GM12878 (cell line): Measurements from ENCODE around the gene SPN. TPM values are rescaled to one million over a fixed set of nuclear protein-coding genes. Genes with fewer than 3 reads are reported as not detected.

Source experiments
- MEF2A ChIP-seq: IDR thresholded peaks from 2 replicates; pipeline ENCODE4 v1.6.1; 2011; ENCODE audit warnings: low read depth, mild to moderate bottlenecking, low read length, moderate library complexity; ENCODE audit not compliant: insufficient read depth
- MEF2B ChIP-seq: fragments of 450-650 bp; IDR thresholded peaks from 2 replicates; pipeline ENCODE4 v1.6.1; 2018; ENCODE audit warnings: mild to moderate bottlenecking, moderate library complexity; ENCODE audit not compliant: partially characterized antibody, poor library complexity, severe bottlenecking
- STAT1 ChIP-seq: fragments of 450-650 bp; conservative IDR thresholded peaks from 2 replicates; pipeline ENCODE4 v1.6.1; 2014; ENCODE audit warnings: antibody characterized with exemption, mild to moderate bottlenecking
- TBL1XR1 ChIP-seq: IDR thresholded peaks from 2 replicates; pipeline ENCODE4 v1.6.1; 2012; ENCODE audit warnings: low read depth, low read length, improper control_type of control experiment
- ZNF274 ChIP-seq: IDR thresholded peaks from one replicate; pipeline ENCODE4 v1.8.0; 2011; ENCODE audit not compliant: insufficient read length, insufficient read depth
- polyA plus RNA-seq, 11 experiments: library from polyadenylated mRNA; depleted of rRNA in 4 of 11; unstranded in 6 of 11; stranded (reverse) in 5 of 11; fragments of >200 nt; fragmentation: Nextera tagmentation in 4 of 11; fragmentation: Illumina TruSeq in 1 of 11; extraction: Ambion mirVana in 4 of 11; extraction: Trizol in 1 of 11; gene quantifications; 1 replicate in 1 of 11; 2 replicates in 10 of 11; pipeline versions ENCODE4 v1.2.1 to v1.2.3, GENCODE V29; 2011 to 2016; ENCODE audit warnings: inconsistent platforms in 2 of 11, missing spikeins in 2 of 11, low read depth in 1 of 11
- total RNA-seq, 4 experiments: library from RNA; depleted of rRNA in 3 of 4; stranded (reverse); fragments of >200 nt in 3 of 4; fragmentation: Illumina TruSeq in 1 of 4; extraction: Trizol in 1 of 4; gene quantifications; 2 replicates each; pipeline versions ENCODE4 v1.2.1 to v1.2.3, GENCODE V29; 2013 to 2021
- TF ChIP-seq, protein P1 (sequence below): fragments of 450-650 bp; IDR thresholded peaks from 2 replicates; pipeline ENCODE4 v1.6.1; 2017; ENCODE audit warnings: low read depth, mild to moderate bottlenecking, moderate library complexity
- TF ChIP-seq, protein P2 (sequence below): fragments of 450-650 bp; IDR thresholded peaks from 2 replicates; pipeline ENCODE4 v1.6.1; 2017; ENCODE audit warnings: mild to moderate bottlenecking, low read depth, inconsistent platforms; ENCODE audit not compliant: poor library complexity, severe bottlenecking
- TF ChIP-seq, protein P3 (sequence below): fragments of 450-650 bp; IDR thresholded peaks from 2 replicates; pipeline ENCODE4 v1.6.1; 2017; ENCODE audit warnings: mild to moderate bottlenecking, moderate library complexity

Gene SPN
- total and polyA plus RNA-seq, 10 of the 15 experiments (the other 5 are each of a cell fraction or from before 2014, with no cell fraction given): 16.2 to 173 (median 92.7) TPM

DNA sequence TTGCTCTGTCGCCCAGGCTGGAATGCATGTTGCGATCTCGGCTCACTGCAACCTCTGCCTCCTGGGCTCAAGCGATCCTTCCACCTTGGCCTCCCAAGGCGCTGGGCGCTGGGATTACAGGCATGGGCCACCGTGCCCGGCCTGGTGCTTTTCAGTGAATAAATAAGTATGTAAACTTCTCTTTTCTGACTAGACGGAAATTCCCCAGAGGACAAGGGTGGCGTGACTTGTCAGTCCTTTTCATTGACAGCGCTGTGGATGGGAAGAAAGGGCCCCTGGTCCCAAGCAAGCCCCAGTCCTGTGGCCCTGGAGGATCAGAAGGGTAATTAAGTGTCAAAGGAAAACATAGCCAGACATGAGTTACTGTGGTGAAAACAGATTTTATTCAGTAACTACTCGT, 9.6 kb upstream of the SPN start (continued):
- TF ChIP-seq, protein P1, sequence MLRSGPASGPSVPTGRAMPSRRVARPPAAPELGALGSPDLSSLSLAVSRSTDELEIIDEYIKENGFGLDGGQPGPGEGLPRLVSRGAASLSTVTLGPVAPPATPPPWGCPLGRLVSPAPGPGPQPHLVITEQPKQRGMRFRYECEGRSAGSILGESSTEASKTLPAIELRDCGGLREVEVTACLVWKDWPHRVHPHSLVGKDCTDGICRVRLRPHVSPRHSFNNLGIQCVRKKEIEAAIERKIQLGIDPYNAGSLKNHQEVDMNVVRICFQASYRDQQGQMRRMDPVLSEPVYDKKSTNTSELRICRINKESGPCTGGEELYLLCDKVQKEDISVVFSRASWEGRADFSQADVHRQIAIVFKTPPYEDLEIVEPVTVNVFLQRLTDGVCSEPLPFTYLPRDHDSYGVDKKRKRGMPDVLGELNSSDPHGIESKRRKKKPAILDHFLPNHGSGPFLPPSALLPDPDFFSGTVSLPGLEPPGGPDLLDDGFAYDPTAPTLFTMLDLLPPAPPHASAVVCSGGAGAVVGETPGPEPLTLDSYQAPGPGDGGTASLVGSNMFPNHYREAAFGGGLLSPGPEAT: peak; percentile 89
- TF ChIP-seq TBL1XR1 (no peak), STAT1 (no peak), MEF2B (peak; percentile 94), ZNF274 (no peak), MEF2A (no peak)
- TF ChIP-seq, protein P2, sequence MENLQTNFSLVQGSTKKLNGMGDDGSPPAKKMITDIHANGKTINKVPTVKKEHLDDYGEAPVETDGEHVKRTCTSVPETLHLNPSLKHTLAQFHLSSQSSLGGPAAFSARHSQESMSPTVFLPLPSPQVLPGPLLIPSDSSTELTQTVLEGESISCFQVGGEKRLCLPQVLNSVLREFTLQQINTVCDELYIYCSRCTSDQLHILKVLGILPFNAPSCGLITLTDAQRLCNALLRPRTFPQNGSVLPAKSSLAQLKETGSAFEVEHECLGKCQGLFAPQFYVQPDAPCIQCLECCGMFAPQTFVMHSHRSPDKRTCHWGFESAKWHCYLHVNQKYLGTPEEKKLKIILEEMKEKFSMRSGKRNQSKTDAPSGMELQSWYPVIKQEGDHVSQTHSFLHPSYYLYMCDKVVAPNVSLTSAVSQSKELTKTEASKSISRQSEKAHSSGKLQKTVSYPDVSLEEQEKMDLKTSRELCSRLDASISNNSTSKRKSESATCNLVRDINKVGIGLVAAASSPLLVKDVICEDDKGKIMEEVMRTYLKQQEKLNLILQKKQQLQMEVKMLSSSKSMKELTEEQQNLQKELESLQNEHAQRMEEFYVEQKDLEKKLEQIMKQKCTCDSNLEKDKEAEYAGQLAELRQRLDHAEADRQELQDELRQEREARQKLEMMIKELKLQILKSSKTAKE: peak; percentile 70
- TF ChIP-seq, protein P3, sequence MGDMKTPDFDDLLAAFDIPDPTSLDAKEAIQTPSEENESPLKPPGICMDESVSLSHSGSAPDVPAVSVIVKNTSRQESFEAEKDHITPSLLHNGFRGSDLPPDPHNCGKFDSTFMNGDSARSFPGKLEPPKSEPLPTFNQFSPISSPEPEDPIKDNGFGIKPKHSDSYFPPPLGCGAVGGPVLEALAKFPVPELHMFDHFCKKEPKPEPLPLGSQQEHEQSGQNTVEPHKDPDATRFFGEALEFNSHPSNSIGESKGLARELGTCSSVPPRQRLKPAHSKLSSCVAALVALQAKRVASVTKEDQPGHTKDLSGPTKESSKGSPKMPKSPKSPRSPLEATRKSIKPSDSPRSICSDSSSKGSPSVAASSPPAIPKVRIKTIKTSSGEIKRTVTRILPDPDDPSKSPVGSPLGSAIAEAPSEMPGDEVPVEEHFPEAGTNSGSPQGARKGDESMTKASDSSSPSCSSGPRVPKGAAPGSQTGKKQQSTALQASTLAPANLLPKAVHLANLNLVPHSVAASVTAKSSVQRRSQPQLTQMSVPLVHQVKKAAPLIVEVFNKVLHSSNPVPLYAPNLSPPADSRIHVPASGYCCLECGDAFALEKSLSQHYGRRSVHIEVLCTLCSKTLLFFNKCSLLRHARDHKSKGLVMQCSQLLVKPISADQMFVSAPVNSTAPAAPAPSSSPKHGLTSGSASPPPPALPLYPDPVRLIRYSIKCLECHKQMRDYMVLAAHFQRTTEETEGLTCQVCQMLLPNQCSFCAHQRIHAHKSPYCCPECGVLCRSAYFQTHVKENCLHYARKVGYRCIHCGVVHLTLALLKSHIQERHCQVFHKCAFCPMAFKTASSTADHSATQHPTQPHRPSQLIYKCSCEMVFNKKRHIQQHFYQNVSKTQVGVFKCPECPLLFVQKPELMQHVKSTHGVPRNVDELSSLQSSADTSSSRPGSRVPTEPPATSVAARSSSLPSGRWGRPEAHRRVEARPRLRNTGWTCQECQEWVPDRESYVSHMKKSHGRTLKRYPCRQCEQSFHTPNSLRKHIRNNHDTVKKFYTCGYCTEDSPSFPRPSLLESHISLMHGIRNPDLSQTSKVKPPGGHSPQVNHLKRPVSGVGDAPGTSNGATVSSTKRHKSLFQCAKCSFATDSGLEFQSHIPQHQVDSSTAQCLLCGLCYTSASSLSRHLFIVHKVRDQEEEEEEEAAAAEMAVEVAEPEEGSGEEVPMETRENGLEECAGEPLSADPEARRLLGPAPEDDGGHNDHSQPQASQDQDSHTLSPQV: no peak
